Measurements from ENCODE around the gene BCL2L13. TPM values are rescaled to one million over a fixed set of nuclear protein-coding genes. Genes with fewer than 3 reads are reported as not detected.
"Not testable (repeated sequence)": the region's sequence is repeated elsewhere in the genome, so short reads cannot be mapped to it uniquely, and the experiment has no call there.

Gene BCL2L13
- total RNA-seq, 1 experiment from 2014 or later, result 38.1 TPM

DNA sequence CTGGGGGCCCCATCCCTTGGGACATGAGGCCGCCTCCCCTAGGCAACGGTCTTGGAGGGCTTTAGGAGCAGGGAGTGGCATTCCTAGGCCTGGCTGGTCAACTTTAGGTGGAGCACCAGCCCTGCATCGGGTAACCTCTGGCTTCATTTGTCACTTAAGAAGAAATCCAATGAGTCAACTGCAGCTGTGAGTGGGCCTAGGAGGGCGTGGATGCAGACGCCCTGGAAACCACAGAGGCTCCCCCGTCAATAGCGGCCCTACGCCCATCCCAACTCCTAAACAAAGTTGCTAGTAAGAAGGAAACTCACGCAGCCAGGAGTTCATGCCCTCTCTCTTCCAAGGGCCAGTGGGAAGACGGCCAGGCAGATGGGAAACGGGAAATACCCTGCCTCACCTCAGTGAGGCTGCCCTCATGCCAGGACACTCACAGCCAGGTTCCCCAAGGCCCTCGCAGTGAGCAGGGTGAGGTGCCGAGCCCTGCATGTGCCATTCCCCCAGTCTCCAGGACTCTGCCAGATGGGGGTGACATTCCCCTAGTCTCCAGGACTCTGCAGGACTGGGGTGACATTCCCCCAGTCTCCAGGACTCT, 114.9 kb downstream of the BCL2L13 start:
- no peaks in the 10 kb centered on the region for H3K27me3 Mint-ChIP-seq (ENCODE audit: low read depth)
- TF ChIP-seq, protein P1, sequence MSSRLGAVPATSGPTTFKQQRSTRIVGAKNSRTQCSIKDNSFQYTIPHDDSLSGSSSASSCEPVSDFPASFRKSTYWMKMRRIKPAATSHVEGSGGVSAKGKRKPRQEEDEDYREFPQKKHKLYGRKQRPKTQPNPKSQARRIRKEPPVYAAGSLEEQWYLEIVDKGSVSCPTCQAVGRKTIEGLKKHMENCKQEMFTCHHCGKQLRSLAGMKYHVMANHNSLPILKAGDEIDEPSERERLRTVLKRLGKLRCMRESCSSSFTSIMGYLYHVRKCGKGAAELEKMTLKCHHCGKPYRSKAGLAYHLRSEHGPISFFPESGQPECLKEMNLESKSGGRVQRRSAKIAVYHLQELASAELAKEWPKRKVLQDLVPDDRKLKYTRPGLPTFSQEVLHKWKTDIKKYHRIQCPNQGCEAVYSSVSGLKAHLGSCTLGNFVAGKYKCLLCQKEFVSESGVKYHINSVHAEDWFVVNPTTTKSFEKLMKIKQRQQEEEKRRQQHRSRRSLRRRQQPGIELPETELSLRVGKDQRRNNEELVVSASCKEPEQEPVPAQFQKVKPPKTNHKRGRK (CRISPR knock-in tag; IDR thresholded peaks at IDR 0.05; ENCODE audit: borderline replicate concordance), result no peak
- no peak for TF ChIP-seq GABPB1 (CRISPR knock-in tag; IDR thresholded peaks at IDR 0.05)
- H3K4me3 Mint-ChIP-seq, result no peak overlapping the region
- no peak overlapping the region for H3K27ac Mint-ChIP-seq
- ChIA-PET POLR2A (no interaction called here), CTCF (interaction anchor here (0.8 to 3.5 kb wide), 12 partner anchors 11 to 323 kb away, joined by 3 to 63 read pairs (median 10); partner anchors contain the start of genes BID and PEX26)
- no peaks in the 10 kb centered on the region for H3K36me3 Mint-ChIP-seq
- ATAC-seq (no peak), DNase-seq (ENCODE audit: low spot score) (no peak)
- no peaks in the 10 kb centered on the region for H3K4me1 Mint-ChIP-seq
- H3K9me3 Mint-ChIP-seq, result no peaks in the 10 kb centered on the region

DNA sequence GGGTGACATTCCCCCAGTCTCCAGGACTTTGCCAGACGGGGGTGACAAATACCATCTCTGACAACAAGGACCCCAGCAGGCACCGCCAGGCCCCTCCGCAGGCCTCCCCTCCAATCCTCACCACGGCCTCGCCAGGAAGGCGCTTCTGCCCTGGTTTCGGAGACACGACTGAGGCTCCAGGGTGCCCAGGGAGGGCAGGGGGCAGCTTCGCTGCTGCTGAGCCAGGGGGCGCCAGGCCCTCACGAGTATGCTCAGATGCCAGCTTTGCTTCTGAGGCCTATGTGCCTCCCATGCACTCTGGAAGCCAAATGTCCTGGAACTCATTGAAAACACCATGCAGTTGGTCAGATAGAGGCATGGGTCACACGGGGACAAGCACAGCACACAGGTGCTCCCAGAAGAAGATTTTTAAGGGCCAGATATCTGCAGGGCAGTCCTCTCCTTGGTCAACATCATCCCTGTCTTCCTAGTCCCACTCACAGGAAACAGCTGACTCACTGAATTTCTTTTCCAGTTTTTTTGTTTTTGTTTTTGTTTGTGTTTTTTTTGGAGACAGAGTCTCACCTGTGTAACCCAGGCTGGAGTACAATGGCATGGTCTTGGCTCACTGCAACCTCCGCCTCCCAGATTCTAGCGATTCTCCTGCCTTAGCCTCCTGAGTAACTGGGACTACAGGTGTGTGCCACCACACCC, 115.8 kb downstream of the BCL2L13 start:
- CTCF ChIA-PET, result interaction anchor here (0.6 to 3.5 kb wide), 15 partner anchors 9 to 322 kb away, joined by 3 to 63 read pairs (median 6); partner anchors contain the start of gene PEX26
- H3K27me3 Mint-ChIP-seq (ENCODE audit: low read depth), result no peaks in the 10 kb centered on the region
- POLR2A ChIA-PET, result interaction anchor here (0.6 kb wide), 1 partner anchor 99 kb away, joined by 3 read pairs; no protein-coding TSS in a partner anchor
- no peaks in the 10 kb centered on the region for H3K4me1 Mint-ChIP-seq
- no peak overlapping the region for H3K4me3 Mint-ChIP-seq
- ATAC-seq (peak; percentile 81), DNase-seq (ENCODE audit: low spot score) (peak; percentile 59)
- TF ChIP-seq, protein P2, sequence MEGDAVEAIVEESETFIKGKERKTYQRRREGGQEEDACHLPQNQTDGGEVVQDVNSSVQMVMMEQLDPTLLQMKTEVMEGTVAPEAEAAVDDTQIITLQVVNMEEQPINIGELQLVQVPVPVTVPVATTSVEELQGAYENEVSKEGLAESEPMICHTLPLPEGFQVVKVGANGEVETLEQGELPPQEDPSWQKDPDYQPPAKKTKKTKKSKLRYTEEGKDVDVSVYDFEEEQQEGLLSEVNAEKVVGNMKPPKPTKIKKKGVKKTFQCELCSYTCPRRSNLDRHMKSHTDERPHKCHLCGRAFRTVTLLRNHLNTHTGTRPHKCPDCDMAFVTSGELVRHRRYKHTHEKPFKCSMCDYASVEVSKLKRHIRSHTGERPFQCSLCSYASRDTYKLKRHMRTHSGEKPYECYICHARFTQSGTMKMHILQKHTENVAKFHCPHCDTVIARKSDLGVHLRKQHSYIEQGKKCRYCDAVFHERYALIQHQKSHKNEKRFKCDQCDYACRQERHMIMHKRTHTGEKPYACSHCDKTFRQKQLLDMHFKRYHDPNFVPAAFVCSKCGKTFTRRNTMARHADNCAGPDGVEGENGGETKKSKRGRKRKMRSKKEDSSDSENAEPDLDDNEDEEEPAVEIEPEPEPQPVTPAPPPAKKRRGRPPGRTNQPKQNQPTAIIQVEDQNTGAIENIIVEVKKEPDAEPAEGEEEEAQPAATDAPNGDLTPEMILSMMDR (IDR thresholded peaks at IDR 0.05), result peak; percentile 37; the same call in 1 of the 2 replicates
- TF ChIP-seq, protein P3, sequence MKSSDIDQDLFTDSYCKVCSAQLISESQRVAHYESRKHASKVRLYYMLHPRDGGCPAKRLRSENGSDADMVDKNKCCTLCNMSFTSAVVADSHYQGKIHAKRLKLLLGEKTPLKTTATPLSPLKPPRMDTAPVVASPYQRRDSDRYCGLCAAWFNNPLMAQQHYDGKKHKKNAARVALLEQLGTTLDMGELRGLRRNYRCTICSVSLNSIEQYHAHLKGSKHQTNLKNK (CRISPR knock-in tag; IDR thresholded peaks at IDR 0.05), result no peak
- H3K9me3 Mint-ChIP-seq, result no peaks in the 10 kb centered on the region
- H3K27ac Mint-ChIP-seq, result no peak overlapping the region
- H3K36me3 Mint-ChIP-seq, result no peaks in the 10 kb centered on the region

DNA sequence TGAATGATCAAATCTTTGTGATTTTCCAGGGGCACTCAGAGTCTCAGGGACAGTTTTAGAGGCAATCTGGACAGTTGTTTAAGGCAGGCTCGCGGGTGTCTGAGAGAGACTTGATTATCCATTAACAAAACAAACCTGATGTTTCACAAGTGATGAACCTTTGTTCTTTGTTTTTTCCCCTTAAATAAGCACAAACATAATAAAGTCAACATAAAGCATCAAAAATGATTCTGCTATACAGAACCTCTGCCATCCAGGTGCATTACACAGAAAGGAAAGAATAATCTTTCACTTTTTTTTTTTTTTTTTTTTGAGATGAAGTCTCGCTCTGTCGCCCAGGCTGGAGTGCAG, 122.6 kb downstream of the BCL2L13 start:
- H3K27me3 Mint-ChIP-seq (ENCODE audit: low read depth), result no peaks in the 10 kb centered on the region; the same call in 1 of the 2 replicates
- H3K27ac Mint-ChIP-seq, result no peak overlapping the region
- ChIA-PET POLR2A (no interaction called here), CTCF (interaction anchor here (1.1 to 1.4 kb wide), 2 partner anchors 18 to 27 kb away, joined by 3 to 6 read pairs; no protein-coding TSS in a partner anchor)
- peaks cover 6% of the 10 kb centered on the region; the same call in 1 of the 2 replicates for H3K4me1 Mint-ChIP-seq
- H3K36me3 Mint-ChIP-seq, result no peaks in the 10 kb centered on the region
- TF ChIP-seq, protein P4, sequence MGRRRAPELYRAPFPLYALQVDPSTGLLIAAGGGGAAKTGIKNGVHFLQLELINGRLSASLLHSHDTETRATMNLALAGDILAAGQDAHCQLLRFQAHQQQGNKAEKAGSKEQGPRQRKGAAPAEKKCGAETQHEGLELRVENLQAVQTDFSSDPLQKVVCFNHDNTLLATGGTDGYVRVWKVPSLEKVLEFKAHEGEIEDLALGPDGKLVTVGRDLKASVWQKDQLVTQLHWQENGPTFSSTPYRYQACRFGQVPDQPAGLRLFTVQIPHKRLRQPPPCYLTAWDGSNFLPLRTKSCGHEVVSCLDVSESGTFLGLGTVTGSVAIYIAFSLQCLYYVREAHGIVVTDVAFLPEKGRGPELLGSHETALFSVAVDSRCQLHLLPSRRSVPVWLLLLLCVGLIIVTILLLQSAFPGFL (CRISPR knock-in tag; IDR thresholded peaks at IDR 0.05; ENCODE audit: borderline replicate concordance), result no peak
- TF ChIP-seq, protein P5, sequence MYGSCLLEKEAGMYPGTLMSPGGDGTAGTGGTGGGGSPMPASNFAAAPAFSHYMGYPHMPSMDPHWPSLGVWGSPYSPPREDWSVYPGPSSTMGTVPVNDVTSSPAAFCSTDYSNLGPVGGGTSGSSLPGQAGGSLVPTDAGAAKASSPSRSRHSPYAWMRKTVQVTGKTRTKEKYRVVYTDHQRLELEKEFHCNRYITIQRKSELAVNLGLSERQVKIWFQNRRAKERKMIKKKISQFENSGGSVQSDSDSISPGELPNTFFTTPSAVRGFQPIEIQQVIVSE (CRISPR knock-in tag; IDR thresholded peaks at IDR 0.05; ENCODE audit: borderline replicate concordance), result no peak
- TF ChIP-seq ZNF396 (CRISPR knock-in tag; IDR thresholded peaks at IDR 0.05; ENCODE audit: borderline replicate concordance), result no peak
- TF ChIP-seq, protein P6, sequence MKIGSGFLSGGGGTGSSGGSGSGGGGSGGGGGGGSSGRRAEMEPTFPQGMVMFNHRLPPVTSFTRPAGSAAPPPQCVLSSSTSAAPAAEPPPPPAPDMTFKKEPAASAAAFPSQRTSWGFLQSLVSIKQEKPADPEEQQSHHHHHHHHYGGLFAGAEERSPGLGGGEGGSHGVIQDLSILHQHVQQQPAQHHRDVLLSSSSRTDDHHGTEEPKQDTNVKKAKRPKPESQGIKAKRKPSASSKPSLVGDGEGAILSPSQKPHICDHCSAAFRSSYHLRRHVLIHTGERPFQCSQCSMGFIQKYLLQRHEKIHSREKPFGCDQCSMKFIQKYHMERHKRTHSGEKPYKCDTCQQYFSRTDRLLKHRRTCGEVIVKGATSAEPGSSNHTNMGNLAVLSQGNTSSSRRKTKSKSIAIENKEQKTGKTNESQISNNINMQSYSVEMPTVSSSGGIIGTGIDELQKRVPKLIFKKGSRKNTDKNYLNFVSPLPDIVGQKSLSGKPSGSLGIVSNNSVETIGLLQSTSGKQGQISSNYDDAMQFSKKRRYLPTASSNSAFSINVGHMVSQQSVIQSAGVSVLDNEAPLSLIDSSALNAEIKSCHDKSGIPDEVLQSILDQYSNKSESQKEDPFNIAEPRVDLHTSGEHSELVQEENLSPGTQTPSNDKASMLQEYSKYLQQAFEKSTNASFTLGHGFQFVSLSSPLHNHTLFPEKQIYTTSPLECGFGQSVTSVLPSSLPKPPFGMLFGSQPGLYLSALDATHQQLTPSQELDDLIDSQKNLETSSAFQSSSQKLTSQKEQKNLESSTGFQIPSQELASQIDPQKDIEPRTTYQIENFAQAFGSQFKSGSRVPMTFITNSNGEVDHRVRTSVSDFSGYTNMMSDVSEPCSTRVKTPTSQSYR (CRISPR knock-in tag; IDR thresholded peaks at IDR 0.05), result no peak
- TF ChIP-seq RORB (CRISPR knock-in tag; IDR thresholded peaks at IDR 0.05), result no peak
- H3K4me3 Mint-ChIP-seq, result no peak overlapping the region
- ATAC-seq, result no peak
- H3K9me3 Mint-ChIP-seq, result no peaks in the 10 kb centered on the region
- DNase-seq (ENCODE audit: low spot score), result no peak

DNA sequence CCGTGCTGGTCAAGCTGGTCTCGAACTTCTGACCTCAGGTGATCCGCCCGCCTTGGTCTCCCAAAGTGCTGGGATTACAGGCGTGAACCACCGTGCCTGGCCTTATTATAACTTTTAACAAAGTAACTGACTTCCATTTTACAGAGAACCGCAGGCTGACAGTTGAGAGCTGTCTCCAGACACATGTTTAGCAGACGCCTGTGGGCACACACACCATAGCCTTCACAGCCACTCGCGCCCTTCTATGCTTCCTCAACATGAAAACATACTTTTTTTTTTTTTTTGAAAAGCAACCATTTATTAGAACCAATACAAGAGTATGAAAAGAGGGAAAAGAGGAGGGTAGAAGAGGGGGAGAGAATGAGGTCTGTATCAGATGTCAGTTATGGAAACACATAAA, 124.9 kb downstream of the BCL2L13 start:
- CTCF ChIA-PET, result interaction anchor here (0.7 to 1.5 kb wide), 2 partner anchors 9 to 21 kb away, joined by 3 read pairs; no protein-coding TSS in a partner anchor
- H3K9me3 Mint-ChIP-seq; ATAC-seq; H3K27me3 Mint-ChIP-seq (ENCODE audit: low read depth); POLR2A ChIA-PET; H3K36me3 Mint-ChIP-seq; H3K4me3 Mint-ChIP-seq; DNase-seq (ENCODE audit: low spot score); H3K4me1 Mint-ChIP-seq; H3K27ac Mint-ChIP-seq: not testable (repeated sequence)
